H1 (cell line): ENCODE data around the gene CYP27C1. TPM values are rescaled to one million over a fixed set of nuclear protein-coding genes. Genes with fewer than 3 reads are reported as not detected.

Source experiments
- CTCF ChIA-PET: fragments of 300-600 bp; sonication (Branson Sonifier 250); formaldehyde crosslinking; loops from one replicate; lab custom pipeline; 2021; ENCODE audit not compliant: partially characterized antibody; lab: Charles Lee
- POLR2A ChIA-PET: fragments of 300-600 bp; sonication (Branson Sonifier 250); formaldehyde crosslinking; loops from one replicate; lab custom pipeline; 2021; ENCODE audit warnings: inconsistent platforms; ENCODE audit not compliant: partially characterized antibody; lab: Charles Lee
- DNase-seq, 2 experiments: peaks; one replicate each; pipeline versions ENCODE4 v3.0.0 to v3.0.0-alpha.2; 2010 to 2022; ENCODE audit warnings: low spot score in 2 of 2, low read depth in 1 of 2, mixed read lengths in 1 of 2
- FAIRE-seq: peaks from 2 replicates; lab custom pipeline; 2011; peaks lifted over from hg19 to GRCh38; lab: Jason Lieb, UNC
- H2AFZ ChIP-seq: 2 replicates; pipeline ENCODE4 v1.8.1; 2012; ENCODE audit warnings: low read length, inconsistent platforms
- H2AK5ac ChIP-seq: 2 replicates; pipeline ENCODE4 v1.6.1; 2013; ENCODE audit warnings: low read depth, low read length
- H2BK120ac ChIP-seq: replicated peaks from 2 replicates; pipeline ENCODE3; 2013; ENCODE audit warnings: low read depth, low read length, inconsistent platforms
- H2BK12ac ChIP-seq: 2 replicates; pipeline ENCODE4 v1.6.1; 2013; ENCODE audit warnings: low read depth, low read length
- H2BK15ac ChIP-seq: 2 replicates; pipeline ENCODE4 v1.6.1; 2013; ENCODE audit warnings: low read length
- H2BK20ac ChIP-seq: 2 replicates; pipeline ENCODE4 v1.6.1; 2013; ENCODE audit warnings: low read length
- H2BK5ac ChIP-seq: 2 replicates; pipeline ENCODE4 v1.6.1; 2013; ENCODE audit warnings: low read depth, low read length
- H3K14ac ChIP-seq: 2 replicates; pipeline ENCODE4 v1.6.1; 2013; ENCODE audit warnings: inconsistent platforms; ENCODE audit not compliant: insufficient read length
- H3K18ac ChIP-seq: 2 replicates; pipeline ENCODE4 v1.6.1; 2013; ENCODE audit warnings: low read length; ENCODE audit errors: extremely low read depth
- H3K23ac ChIP-seq: 2 replicates; pipeline ENCODE4 v1.6.1; 2013; ENCODE audit warnings: inconsistent platforms; ENCODE audit not compliant: insufficient read length
- H3K23me2 ChIP-seq: 2 replicates; pipeline ENCODE4 v1.6.1; 2013; ENCODE audit warnings: low read depth, low read length
- H3K27ac ChIP-seq: 2 replicates; pipeline ENCODE4 v1.6.1; 2011; ENCODE audit warnings: low read depth, low read length, inconsistent platforms
- H3K27me3 ChIP-seq, 4 experiments: replicated peaks in 1 of 4; 1 replicate in 1 of 4; 2 replicates in 3 of 4; pipeline versions ENCODE4 v1.6.1 to v1.8.1; 2011 to 2013; ENCODE audit warnings: low read length in 3 of 4, mild to moderate bottlenecking in 3 of 4, inconsistent platforms in 2 of 4, mixed read lengths in 2 of 4, moderate library complexity in 1 of 4; ENCODE audit not compliant: control insufficient read depth in 3 of 4, insufficient read depth in 3 of 4; ENCODE audit errors: extremely low read depth in 1 of 4
- H3K36me3 ChIP-seq, 4 experiments: 2 replicates each; pipeline versions ENCODE4 v1.6.1 to v1.8.1; 2011 to 2013; ENCODE audit warnings: mild to moderate bottlenecking in 4 of 4, low read length in 3 of 4, moderate library complexity in 2 of 4, control low read depth in 1 of 4, inconsistent platforms in 1 of 4; ENCODE audit not compliant: insufficient read depth in 4 of 4, control insufficient read depth in 2 of 4
- H3K4ac ChIP-seq: replicated peaks from 2 replicates; pipeline ENCODE3; 2013; ENCODE audit warnings: low read length, low read depth, mixed read lengths, inconsistent platforms; ENCODE audit not compliant: insufficient read length
- H3K4me1 ChIP-seq, 4 experiments: replicated peaks in 1 of 4; 1 replicate in 1 of 4; 2 replicates in 3 of 4; pipeline versions ENCODE4 v1.6.1 to v1.8.1; 2011 to 2013; ENCODE audit warnings: low read length in 3 of 4, inconsistent platforms in 2 of 4, mixed read lengths in 1 of 4; ENCODE audit not compliant: insufficient read depth in 4 of 4, control insufficient read depth in 3 of 4
- H3K4me2 ChIP-seq, 2 experiments: 2 replicates each; pipeline versions ENCODE4 v1.6.1 to v1.8.1; 2011 to 2013; ENCODE audit warnings: low read depth in 2 of 2, low read length in 2 of 2, control low read depth in 1 of 2, inconsistent platforms in 1 of 2, mild to moderate bottlenecking in 1 of 2; ENCODE audit not compliant: insufficient read depth in 1 of 2
- H3K4me3 ChIP-seq, 4 experiments: fragments of 200-600, 300-600 bp in 1 of 4; sonication (generic), shearing (Covaris generic), sonication (Bioruptor Twin) in 1 of 4; 2 replicates each; pipeline versions ENCODE4 v1.5.1 to v1.8.1; 2011 to 2016; ENCODE audit warnings: low read length in 4 of 4, low read depth in 3 of 4, control low read depth in 2 of 4, inconsistent platforms in 2 of 4, mild to moderate bottlenecking in 2 of 4, mixed read lengths in 1 of 4, moderate library complexity in 1 of 4; ENCODE audit not compliant: insufficient read depth in 2 of 4; ENCODE audit errors: extremely low read depth in 1 of 4
- H3K56ac ChIP-seq: replicated peaks from 2 replicates; pipeline ENCODE3; 2013; ENCODE audit warnings: low read depth, mild to moderate bottlenecking, mixed read lengths, low read length, inconsistent platforms; ENCODE audit not compliant: insufficient read length
- H3K79me1 ChIP-seq: 2 replicates; pipeline ENCODE4 v1.6.1; 2013; ENCODE audit warnings: low read depth, low read length, control low read depth
- H3K79me2 ChIP-seq, 2 experiments: 2 replicates each; pipeline versions ENCODE4 v1.6.1 to v1.8.1; 2012 to 2013; ENCODE audit warnings: low read length in 2 of 2, mild to moderate bottlenecking in 2 of 2, inconsistent platforms in 1 of 2; ENCODE audit not compliant: insufficient read depth in 2 of 2, control insufficient read depth in 1 of 2
- H3K9ac ChIP-seq, 4 experiments: replicated peaks in 1 of 4; 1 replicate in 1 of 4; 2 replicates in 3 of 4; pipeline versions ENCODE4 v1.6.1 to v1.8.1; 2011 to 2013; ENCODE audit warnings: low read depth in 3 of 4, low read length in 3 of 4, control low read depth in 2 of 4, mild to moderate bottlenecking in 2 of 4, moderate library complexity in 2 of 4, inconsistent platforms in 1 of 4; ENCODE audit errors: extremely low read depth in 1 of 4
- H3K9me3 ChIP-seq, 2 experiments: 2 replicates each; pipeline versions ENCODE4 v1.6.1 to v1.8.1; 2012 to 2013; ENCODE audit warnings: mild to moderate bottlenecking in 2 of 2, moderate library complexity in 2 of 2, control low read depth in 1 of 2, inconsistent platforms in 1 of 2, low read depth in 1 of 2, low read length in 1 of 2, mixed read lengths in 1 of 2; ENCODE audit not compliant: insufficient read depth in 2 of 2
- H4K20me1 ChIP-seq, 2 experiments: replicated peaks in 1 of 2; 2 replicates each; pipeline versions ENCODE3 to v1.8.1; 2011 to 2013; ENCODE audit warnings: inconsistent platforms in 2 of 2, low read length in 2 of 2, mild to moderate bottlenecking in 1 of 2; ENCODE audit not compliant: insufficient read depth in 2 of 2, control insufficient read depth in 1 of 2
- H4K5ac ChIP-seq: 2 replicates; pipeline ENCODE4 v1.6.1; 2013; ENCODE audit warnings: low read length, low read depth, mixed read lengths, inconsistent platforms; ENCODE audit not compliant: insufficient read length
- H4K8ac ChIP-seq: 2 replicates; pipeline ENCODE4 v1.8.0; 2013; ENCODE audit warnings: mild to moderate bottlenecking, moderate library complexity, low read length, inconsistent platforms; ENCODE audit not compliant: insufficient read depth; ENCODE audit errors: extremely low read depth
- H4K91ac ChIP-seq: replicated peaks from 2 replicates; pipeline ENCODE3; 2013; ENCODE audit warnings: low read length, mixed read lengths, inconsistent platforms; ENCODE audit not compliant: insufficient read length
- BCL11A ChIP-seq, 2 experiments: IDR thresholded peaks; one replicate each; pipeline ENCODE4 v1.6.1; 2011; ENCODE audit warnings: low read depth in 2 of 2, low read length in 2 of 2, mild to moderate bottlenecking in 2 of 2
- EP300 ChIP-seq, 2 experiments: IDR thresholded peaks; 1 replicate in 1 of 2; 2 replicates in 1 of 2; pipeline ENCODE4 v1.6.1; 2011 to 2012; ENCODE audit warnings: low read depth in 2 of 2, low read length in 2 of 2, mild to moderate bottlenecking in 2 of 2, borderline replicate concordance in 1 of 2, inconsistent platforms in 1 of 2, moderate library complexity in 1 of 2
- HDAC2 ChIP-seq, 2 experiments: fragments of 300-600 bp in 1 of 2; sonication (generic) in 1 of 2; IDR thresholded peaks; 2 replicates each; pipeline ENCODE4 v1.6.1; 2011 to 2012; ENCODE audit warnings: low read depth in 2 of 2, low read length in 2 of 2, mild to moderate bottlenecking in 2 of 2, moderate library complexity in 2 of 2, borderline replicate concordance in 1 of 2, inconsistent platforms in 1 of 2
- HDAC6 ChIP-seq: IDR thresholded peaks from one replicate; pipeline ENCODE4 v1.7.1; 2012; ENCODE audit warnings: low read depth, mild to moderate bottlenecking, inconsistent platforms, low read length, moderate library complexity
- JUND ChIP-seq: IDR thresholded peaks from 2 replicates; pipeline ENCODE4 v1.6.1; 2011; ENCODE audit warnings: mild to moderate bottlenecking, improper control_type of control experiment, low read length
- NANOG ChIP-seq: IDR thresholded peaks from 2 replicates; pipeline ENCODE4 v1.6.1; 2011; ENCODE audit warnings: low read length, low read depth, mild to moderate bottlenecking, inconsistent platforms; ENCODE audit not compliant: insufficient read depth, poor library complexity, severe bottlenecking
- PHF8 ChIP-seq: fragments of 200-600 bp; sonication (generic); conservative IDR thresholded peaks from 2 replicates; pipeline ENCODE4 v1.7.1; 2012; ENCODE audit warnings: low read depth, mild to moderate bottlenecking, inconsistent platforms, low read length, moderate library complexity
- SP2 ChIP-seq: IDR thresholded peaks from 2 replicates; pipeline ENCODE4 v1.6.1; 2012; ENCODE audit warnings: mild to moderate bottlenecking, low read length, inconsistent platforms
- TCF12 ChIP-seq: IDR thresholded peaks from 2 replicates; pipeline ENCODE4 v1.6.1; 2011; ENCODE audit warnings: low read depth, mild to moderate bottlenecking, low read length
- YY1 ChIP-seq: IDR thresholded peaks from 2 replicates; pipeline ENCODE4 v1.6.1; 2011; ENCODE audit warnings: low read depth, mild to moderate bottlenecking, low read length
- WGBS, 2 experiments: shearing (Covaris generic) in 1 of 2; methylation state at CpG; one replicate each; pipeline versions ENCODE4 v1.1.6 to v1.1.7; 2013 to 2015; ENCODE audit warnings: low lambda C conversion rate in 2 of 2, mixed read lengths in 2 of 2, inconsistent platforms in 1 of 2, low coverage in 1 of 2, missing lambda C conversion rate in 1 of 2; ENCODE audit not compliant: insufficient replicate concordance in 2 of 2, insufficient coverage in 1 of 2, insufficient read length in 1 of 2; ENCODE audit errors: extremely low coverage in 1 of 2, missing lambda C conversion rate in 1 of 2; 5-methylcytosine and 5-hydroxymethylcytosine counted together
- polyA plus RNA-seq, 7 experiments: library from polyadenylated mRNA; depleted of rRNA in 3 of 7; stranded (reverse) in 5 of 7; unstranded in 2 of 7; fragments of >200 nt in 5 of 7; fragments of 200-250 nt in 2 of 7; gene quantifications; 1 replicate in 5 of 7; 2 replicates in 1 of 7; 4 replicates in 1 of 7; pipeline versions ENCODE4 v1.2.1 to v1.2.3, GENCODE V29; 2011 to 2013; ENCODE audit warnings: missing spikeins in 2 of 7, mixed read lengths in 2 of 7
- total RNA-seq: library from RNA; stranded (reverse); fragmentation: NEBNext Ultra II Directional; extraction: Animal tissue kit (Norgen Biotek cat#: 25700); gene quantifications from 2 replicates; pipeline ENCODE4 v1.2.1, GENCODE V29; 2021
- TF ChIP-seq, protein P1 (sequence below), 3 experiments: IDR thresholded peaks; 1 replicate in 2 of 3; 2 replicates in 1 of 3; pipeline versions ENCODE4 v1.5.1 to v1.6.1; 2011; ENCODE audit warnings: low read length in 3 of 3, mild to moderate bottlenecking in 3 of 3, inconsistent platforms in 2 of 3, low read depth in 1 of 3, moderate library complexity in 1 of 3; ENCODE audit not compliant: insufficient read depth in 1 of 3; ENCODE audit errors: control extremely low read depth in 1 of 3

The CYP27C1 gene
- total and polyA plus RNA-seq, 2 of the 8 experiments (the other 6 are each of a cell fraction or from before 2014, with no cell fraction given): 1.3 to 3.2 TPM

DNA sequence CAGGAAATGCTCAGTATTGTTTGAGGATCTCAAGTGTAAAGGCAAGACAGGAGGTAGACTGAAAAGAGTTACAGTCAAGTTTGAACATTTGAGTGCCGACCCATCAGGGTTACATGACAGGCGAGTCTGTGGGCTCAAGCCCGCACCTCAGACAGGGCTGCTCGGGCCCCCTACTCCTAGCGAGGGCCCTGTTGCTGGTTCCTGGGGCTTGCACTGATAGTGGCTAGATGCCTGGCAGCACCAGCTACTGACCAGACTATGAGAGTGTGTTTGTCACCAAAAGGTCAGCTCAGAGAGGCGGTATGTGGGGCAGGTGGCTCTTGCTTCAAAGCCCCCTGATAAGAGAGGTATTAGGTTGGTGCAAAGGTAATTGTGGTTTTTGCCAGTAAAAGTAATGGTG lies 35.6 kb upstream of the CYP27C1 start:
- Histone ChIP-seq H4K91ac (no peak overlapping the region), H3K14ac (no peak overlapping the region), H3K18ac (no peak overlapping the region), H2BK5ac (no peak overlapping the region), H3K23me2 (no peaks in the 10 kb centered on the region), H4K5ac (no peak overlapping the region), H3K4me3 (no peak overlapping the region), H4K20me1 (peaks cover 0 to 5% of the 10 kb centered on the region in 2 experiments), H3K79me2 (no peaks in the 10 kb centered on the region), H2AFZ (no peak overlapping the region), H2BK12ac (no peak overlapping the region), H3K27me3 (no peaks in the 10 kb centered on the region), H3K36me3 (peaks cover 8 to 45% (median 25%) of the 10 kb centered on the region in 4 experiments), H2AK5ac (no peak overlapping the region), H3K9me3 (no peaks in the 10 kb centered on the region), H2BK120ac (no peak overlapping the region), H3K79me1 (no peaks in the 10 kb centered on the region), H3K4me1 (no peaks in the 10 kb centered on the region), H3K9ac (no peak overlapping the region), H3K4me2 (no peak overlapping the region), H3K56ac (no peak overlapping the region), H2BK15ac (no peak overlapping the region), H3K27ac (no peak overlapping the region), H3K23ac (no peak overlapping the region), H4K8ac (no peak overlapping the region), H2BK20ac (no peak overlapping the region), H3K4ac (no peak overlapping the region)
- POLR2A ChIA-PET: interaction anchor here (0.9 kb wide), 1 partner anchor 109 kb away, joined by 3 read pairs; no protein-coding TSS in a partner anchor
- WGBS, 2 experiments: 93% methylated on average over 6 of the region's 6 CpGs; no CpG with 5 or more reads in 1 of the 2 experiments
- CTCF ChIA-PET: interaction anchor here (0.7 to 2.0 kb wide), 2 partner anchors 59 to 200 kb away, joined by 3 to 7 read pairs; no protein-coding TSS in a partner anchor
- DNase-seq (no peak), FAIRE-seq (no peak)
- TF ChIP-seq YY1 (no peak), NANOG (no peak), SP2 (no peak), EP300 (IDR thresholded peaks at IDR 0.05; ENCODE audit: borderline replicate concordance in 1 of 2, low read depth in 2 of 2, low read length in 2 of 2) (no peak), HDAC6 (no peak), TCF12 (no peak), BCL11A (IDR thresholded peaks at IDR 0.05; ENCODE audit: low read depth in 2 of 2, low read length in 2 of 2) (no peak), JUND (no peak), HDAC2 (IDR thresholded peaks at IDR 0.05; ENCODE audit: borderline replicate concordance in 1 of 2, low read depth in 2 of 2, low read length in 2 of 2) (no peak), PHF8 (no peak)
- TF ChIP-seq, protein P1, sequence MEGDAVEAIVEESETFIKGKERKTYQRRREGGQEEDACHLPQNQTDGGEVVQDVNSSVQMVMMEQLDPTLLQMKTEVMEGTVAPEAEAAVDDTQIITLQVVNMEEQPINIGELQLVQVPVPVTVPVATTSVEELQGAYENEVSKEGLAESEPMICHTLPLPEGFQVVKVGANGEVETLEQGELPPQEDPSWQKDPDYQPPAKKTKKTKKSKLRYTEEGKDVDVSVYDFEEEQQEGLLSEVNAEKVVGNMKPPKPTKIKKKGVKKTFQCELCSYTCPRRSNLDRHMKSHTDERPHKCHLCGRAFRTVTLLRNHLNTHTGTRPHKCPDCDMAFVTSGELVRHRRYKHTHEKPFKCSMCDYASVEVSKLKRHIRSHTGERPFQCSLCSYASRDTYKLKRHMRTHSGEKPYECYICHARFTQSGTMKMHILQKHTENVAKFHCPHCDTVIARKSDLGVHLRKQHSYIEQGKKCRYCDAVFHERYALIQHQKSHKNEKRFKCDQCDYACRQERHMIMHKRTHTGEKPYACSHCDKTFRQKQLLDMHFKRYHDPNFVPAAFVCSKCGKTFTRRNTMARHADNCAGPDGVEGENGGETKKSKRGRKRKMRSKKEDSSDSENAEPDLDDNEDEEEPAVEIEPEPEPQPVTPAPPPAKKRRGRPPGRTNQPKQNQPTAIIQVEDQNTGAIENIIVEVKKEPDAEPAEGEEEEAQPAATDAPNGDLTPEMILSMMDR (IDR thresholded peaks at IDR 0.05; ENCODE audit: control extremely low read depth in 1 of 3, insufficient read depth in 1 of 3, low read depth in 1 of 3, low read length in 3 of 3): no peak
